Keratinocyte (primary cell): ENCODE data around the gene PLPP1.

ENCODE experiments used
- CTCF ChIP-seq, 3 experiments: IDR thresholded peaks in 1 of 3; conservative IDR thresholded peaks in 1 of 3; optimal IDR thresholded peaks in 1 of 3; 2 replicates in 2 of 3; 3 replicates in 1 of 3; pipeline versions ENCODE3 to v1.5.1; 2011; ENCODE audit warnings: low read length in 3 of 3, mild to moderate bottlenecking in 3 of 3, moderate library complexity in 2 of 3, control low read depth in 1 of 3, inconsistent platforms in 1 of 3; ENCODE audit not compliant: insufficient read depth in 2 of 3; ENCODE audit errors: extremely low read depth in 1 of 3
- EZH2 ChIP-seq: IDR thresholded peaks from one replicate; pipeline ENCODE4 v1.6.1; 2012; ENCODE audit warnings: inconsistent platforms, mild to moderate bottlenecking, low read length, moderate library complexity

GRCh38 chr5:55387865-55388264 lies 146.9 kb downstream of the PLPP1 start:
- TF ChIP-seq EZH2: no peak
- TF ChIP-seq CTCF (optimal IDR thresholded peaks at IDR 0.05 in 1 of 3, IDR thresholded peaks at IDR 0.05 in 1 of 3, conservative IDR thresholded peaks at IDR 0.05 in 1 of 3; ENCODE audit: extremely low read depth in 1 of 3, insufficient read depth in 2 of 3, low read length in 3 of 3): no peak
